Left hindlimb (tissue), 1 donor: ENCODE measurements around the gene CLEC18B.
"Not testable (repeated sequence)": the region's sequence is repeated elsewhere in the genome, so short reads cannot be mapped to it uniquely, and the experiment has no call there.

Source experiments
- DNase-seq: peaks from one replicate; pipeline ENCODE4 v3.0.0-alpha.2; 2018

The CLEC18B gene

GRCh38 chr16:74443624-74444346 is 22.5 kb upstream of the CLEC18B start:
- DNase-seq: not testable (repeated sequence)

GRCh38 chr16:74439685-74440084 is 18.4 kb upstream of the CLEC18B start:
- no peak for DNase-seq

- no peak for DNase-seq
These were observed 17.3 kb upstream of the CLEC18B start for GRCh38 chr16:74438492-74438979.

- no peak for DNase-seq
These were observed 10.2 kb upstream of the CLEC18B start for GRCh38 chr16:74431516-74431915.

- not testable (repeated sequence) for DNase-seq
These were observed 8.9 kb upstream of the CLEC18B start for GRCh38 chr16:74430036-74430712.

GRCh38 chr16:74428493-74428892 is 7.2 kb upstream of the CLEC18B start:
- DNase-seq: not testable (repeated sequence)

GRCh38 chr16:74425751-74426150 is 4.5 kb upstream of the CLEC18B start:
- not testable (repeated sequence) for DNase-seq

- not testable (repeated sequence) for DNase-seq
These were observed 2.4 kb upstream of the CLEC18B start for GRCh38 chr16:74423721-74424120.

- DNase-seq: not testable (repeated sequence)
These were observed 808 bp upstream of the CLEC18B start for GRCh38 chr16:74422086-74422485.

- DNase-seq: not testable (repeated sequence)
These were observed 156 bp upstream of the CLEC18B start for GRCh38 chr16:74421482-74421785.

- not testable (repeated sequence) for DNase-seq
These were observed 1.5 kb downstream of the CLEC18B start for GRCh38 chr16:74419811-74420210.

GRCh38 chr16:74417897-74418296 is 3.4 kb downstream of the CLEC18B start:
- DNase-seq: not testable (repeated sequence)

- DNase-seq: not testable (repeated sequence)
These were observed 7.4 kb downstream of the CLEC18B start for GRCh38 chr16:74413920-74414319.

- DNase-seq: not testable (repeated sequence)
These were observed 7.8 kb downstream of the CLEC18B start for GRCh38 chr16:74413485-74413884.

- not testable (repeated sequence) for DNase-seq
These were observed 8.4 kb downstream of the CLEC18B start for GRCh38 chr16:74412775-74413390.

- DNase-seq: not testable (repeated sequence)
These were observed 9.0 kb downstream of the CLEC18B start for GRCh38 chr16:74412138-74412774.

GRCh38 chr16:74410981-74411380 is 10.3 kb downstream of the CLEC18B start:
- DNase-seq: not testable (repeated sequence)

GRCh38 chr16:74410057-74410957 is 11.0 kb downstream of the CLEC18B start:
- not testable (repeated sequence) for DNase-seq

GRCh38 chr16:74409185-74409981 is 11.9 kb downstream of the CLEC18B start:
- DNase-seq: peak; percentile 16

- peak; percentile 51 for DNase-seq
These were observed 13.9 kb downstream of the CLEC18B start for GRCh38 chr16:74407362-74407705.
